GM19193 (cell line): ENCODE results near the gene RHOJ.

Experiments
- POLR2A ChIP-seq: IDR thresholded peaks from 4 replicates; pipeline ENCODE4 v1.6.1; 2011; ENCODE audit not compliant: insufficient read depth, insufficient read length; ENCODE audit errors: extremely low read depth

Gene RHOJ

DNA sequence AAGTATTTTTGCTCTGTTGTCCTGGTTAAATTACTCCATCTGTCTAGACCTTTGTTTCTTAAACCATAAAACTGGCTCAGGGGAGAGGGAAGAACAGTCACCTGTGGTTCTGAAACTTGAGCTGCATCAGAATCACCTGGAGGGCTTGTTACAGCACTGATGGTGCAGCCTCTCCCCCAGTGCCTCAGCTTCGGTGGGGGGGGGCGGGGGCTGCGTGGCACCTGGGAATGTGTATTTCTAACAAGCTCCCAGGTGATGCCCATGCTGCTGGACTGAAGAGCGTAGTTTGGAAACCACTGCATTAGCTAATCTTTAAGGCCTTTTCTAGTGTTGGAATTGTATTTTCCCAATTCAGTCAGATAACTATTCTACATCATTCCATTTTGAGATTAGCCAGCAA, 71.8 kb downstream of the RHOJ start:
- TF ChIP-seq POLR2A = no peak

DNA sequence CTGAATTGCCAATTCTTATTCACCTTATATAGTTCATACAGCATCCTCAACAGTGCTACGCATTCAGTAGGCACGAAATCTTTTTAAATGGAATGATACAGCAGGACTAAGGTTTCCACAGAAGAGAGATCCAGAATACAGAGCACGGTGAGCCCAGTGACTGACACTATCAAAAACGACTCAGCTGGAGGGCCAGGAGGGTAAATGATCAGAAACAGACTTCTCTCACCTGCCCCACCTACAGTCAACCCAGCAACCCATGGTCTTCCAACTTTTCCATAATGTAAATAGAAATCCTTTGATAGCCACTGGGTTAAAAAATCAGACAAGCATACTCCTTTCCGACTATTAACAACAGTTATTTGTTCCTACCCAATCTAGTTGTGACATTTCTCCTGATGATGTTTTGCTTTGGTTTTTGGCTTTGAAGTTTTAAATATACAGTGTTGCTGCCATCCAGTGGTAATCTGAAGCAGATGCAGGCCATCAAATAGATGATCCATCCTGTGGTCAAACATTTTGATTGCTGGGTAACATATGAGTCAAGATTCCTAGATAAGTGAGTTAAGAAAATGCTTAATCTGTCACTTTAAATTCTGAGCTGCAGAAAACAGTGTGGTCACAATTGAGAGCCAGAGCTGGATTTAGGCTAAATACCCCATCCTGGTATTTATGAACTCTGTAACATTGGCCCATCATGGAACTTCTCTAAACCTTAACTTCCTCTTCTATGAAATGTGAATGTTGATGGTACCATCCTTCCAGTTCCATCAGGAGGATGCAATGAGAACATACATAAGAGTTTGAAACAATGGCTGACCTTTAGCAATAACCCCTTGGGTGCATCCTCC, 72.5 kb downstream of the RHOJ start:
- TF ChIP-seq POLR2A = no peak

DNA sequence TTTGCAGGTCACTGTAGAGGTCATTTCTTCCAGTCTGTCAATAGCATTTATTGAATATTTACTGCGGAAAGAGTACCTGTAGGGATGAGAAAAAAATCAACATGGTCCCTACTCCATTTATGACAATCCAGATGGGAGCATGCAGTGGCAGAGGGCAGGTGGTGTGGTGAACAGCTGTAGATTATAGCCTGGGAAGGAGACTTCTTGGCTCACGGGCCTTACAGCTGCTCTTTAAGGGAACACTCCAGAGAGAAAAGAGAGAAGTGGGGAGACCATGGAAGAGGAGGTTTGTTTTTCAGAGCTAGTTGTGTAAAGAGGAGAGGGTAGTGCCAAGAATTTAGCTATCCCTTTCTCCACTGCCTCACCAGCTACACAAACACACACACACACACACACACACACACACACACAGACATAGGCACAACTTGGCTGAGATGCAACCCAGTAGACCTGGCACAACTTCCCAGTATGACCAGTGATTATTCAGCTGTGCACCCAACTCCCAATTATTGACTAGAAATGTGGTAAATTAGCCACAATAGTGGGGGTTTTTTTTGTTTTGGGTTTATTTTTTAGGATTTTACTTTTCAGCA, 73.4 kb downstream of the RHOJ start:
- TF ChIP-seq POLR2A = no peak

DNA sequence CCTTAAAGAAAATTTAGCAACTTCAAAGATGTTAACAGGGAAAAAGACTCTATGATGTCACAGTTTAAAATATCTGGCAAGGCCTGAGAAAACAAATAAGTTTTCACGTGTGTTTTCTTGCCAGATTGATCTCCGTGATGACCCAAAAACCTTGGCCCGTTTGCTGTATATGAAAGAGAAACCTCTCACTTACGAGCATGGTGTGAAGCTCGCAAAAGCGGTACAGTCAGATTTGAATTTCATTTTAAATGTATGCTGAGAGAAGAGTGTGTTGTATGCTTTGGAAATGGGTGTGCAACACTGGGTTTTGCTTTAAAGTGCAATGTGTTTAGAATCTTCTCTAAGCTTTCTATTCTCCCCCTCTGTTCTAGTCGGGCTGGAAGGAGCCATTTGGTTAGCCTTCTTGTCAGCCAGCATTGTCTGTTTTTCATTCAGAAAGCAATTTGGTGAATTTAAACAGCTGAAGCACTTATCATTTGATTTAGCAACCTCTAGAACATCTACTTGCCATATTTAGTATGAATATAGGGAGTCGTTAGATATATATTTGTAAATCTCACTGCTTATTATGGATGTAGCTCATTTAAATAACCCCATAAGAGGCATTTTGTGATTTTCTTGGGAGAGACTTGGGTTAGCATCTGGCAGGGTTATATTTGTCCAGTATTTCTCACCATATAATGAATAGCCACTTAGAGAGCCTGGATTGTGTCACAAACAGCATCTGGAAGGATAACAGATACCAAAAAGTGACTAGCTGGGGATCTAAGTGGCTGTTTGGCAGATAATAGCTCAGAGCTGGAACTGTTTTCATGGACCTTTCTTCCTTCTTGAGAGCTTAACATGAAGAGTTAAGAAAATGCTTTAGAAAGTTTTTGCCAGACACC, 79.0 kb downstream of the RHOJ start:
- TF ChIP-seq POLR2A = no peak

DNA sequence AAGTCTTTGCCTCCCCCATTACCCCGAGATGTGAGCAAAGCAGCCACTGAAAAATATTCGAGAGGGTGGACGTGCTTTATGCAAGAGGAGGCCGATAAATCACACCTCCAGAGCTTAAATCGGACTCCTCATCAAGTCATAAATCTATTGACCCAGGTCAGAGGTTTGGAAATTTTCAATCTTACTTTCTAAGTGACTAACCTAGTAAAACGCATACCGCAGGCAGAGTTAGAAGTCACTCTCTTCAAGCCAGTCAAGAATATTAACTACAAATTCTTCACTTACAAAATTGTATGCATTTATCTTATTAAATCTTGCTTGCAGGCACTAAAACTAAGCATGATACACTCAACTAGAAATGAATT, 79.6 kb downstream of the RHOJ start:
- TF ChIP-seq POLR2A = no peak

DNA sequence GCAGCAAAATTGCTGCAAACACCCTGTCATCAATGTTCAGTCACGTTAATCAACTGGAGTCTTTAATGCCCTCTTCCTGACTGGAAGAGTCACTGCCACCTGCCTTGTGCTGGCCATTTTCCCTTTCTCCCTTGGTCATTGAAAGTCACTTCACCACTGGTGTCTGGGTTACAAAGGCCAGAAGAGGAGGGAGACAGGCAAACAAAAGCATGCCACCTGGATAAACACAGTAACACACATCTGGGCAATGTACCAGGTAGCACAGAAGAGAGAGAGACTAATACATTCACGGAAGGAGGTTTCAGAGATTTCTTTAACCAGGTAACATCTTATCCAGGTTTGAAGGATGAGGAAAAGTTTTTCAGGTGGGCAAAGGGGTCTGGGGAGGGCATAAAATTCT, 81.8 kb downstream of the RHOJ start:
- no peak for TF ChIP-seq POLR2A

DNA sequence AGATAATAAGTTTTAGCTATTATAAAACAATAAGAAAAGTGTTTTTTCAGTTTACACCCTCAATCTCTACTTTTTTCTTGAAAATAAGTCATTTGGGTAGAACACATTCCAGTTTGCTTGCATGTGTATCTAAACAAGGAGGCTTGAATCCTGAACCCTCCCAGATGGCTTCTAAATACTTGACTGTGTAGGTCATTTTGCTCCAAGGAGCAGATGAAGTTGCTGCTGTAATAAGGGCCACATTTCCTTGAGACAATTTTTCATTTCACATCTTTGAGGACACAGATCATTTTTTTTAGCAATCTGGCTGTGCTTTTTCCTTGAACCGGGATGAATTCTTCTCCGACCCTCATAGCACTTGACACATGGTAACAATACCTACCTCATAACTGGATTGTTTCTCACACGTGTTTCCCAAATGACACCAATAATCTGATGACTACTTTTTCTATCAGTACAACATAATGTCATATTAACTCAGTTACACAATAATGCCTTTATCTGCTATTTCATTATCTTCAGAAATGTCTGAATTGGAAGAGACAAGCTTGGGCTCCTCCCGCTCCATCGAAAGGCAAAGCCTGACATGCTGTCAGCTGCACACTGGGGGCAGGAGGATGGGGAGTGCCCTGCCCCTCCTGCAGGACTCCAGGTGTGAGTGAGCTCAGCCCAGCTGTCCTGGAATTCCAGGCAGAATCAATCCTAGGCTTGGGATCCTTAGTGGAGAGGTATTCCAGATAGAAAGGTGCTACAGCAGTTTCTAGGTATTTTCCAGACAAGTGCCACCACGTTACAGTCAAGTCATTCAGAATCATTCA, 83.6 kb downstream of the RHOJ start:
- no peak for TF ChIP-seq POLR2A

DNA sequence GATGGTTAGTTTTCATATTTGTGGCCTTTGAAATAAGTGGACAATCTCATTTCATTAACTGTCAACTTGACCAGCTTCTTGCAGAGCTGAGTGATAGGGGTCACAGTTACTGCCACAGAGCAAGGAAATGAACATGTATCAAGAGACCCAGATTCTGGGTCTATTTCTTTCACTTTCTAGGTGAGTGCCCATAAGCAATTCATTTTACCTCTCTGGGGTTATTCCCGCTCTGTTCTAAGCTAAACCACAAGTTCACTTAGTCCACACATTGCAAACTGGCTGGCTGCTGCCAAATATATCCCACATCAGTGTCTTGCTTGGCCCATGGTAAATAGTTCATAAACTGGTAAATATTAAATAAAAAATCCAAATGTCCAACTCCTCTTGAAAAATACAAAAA, 84.6 kb downstream of the RHOJ start:
- TF ChIP-seq POLR2A = no peak

DNA sequence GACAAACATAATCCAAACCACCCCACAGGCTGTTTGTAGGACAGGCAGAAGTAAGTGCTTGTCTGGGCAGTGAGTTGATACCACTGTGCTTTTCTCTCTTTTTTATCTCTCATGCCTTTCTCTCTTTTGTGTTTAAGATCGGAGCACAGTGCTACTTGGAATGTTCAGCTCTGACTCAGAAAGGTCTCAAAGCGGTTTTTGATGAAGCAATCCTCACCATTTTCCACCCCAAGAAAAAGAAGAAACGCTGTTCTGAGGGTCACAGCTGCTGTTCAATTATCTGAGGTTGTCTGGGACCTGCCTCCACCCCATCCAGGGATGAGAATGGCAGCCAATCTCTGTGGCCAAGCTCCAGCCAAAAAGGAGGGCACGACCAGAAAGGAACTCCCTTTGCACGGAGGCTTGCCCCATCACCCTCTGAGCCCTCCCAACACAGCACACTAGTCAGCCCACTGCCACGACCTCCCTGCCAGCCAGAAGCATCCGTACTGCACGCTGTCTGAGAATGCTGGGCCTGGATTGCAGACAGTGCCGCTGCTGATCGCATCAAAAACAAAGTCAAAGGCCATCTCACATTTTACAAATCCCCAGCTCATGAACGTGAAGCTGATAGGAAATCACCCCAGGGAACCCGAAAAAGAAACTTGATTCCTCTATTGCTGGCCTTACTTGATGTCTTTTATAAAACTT, 86.6 kb downstream of the RHOJ start:
- TF ChIP-seq POLR2A = no peak

DNA sequence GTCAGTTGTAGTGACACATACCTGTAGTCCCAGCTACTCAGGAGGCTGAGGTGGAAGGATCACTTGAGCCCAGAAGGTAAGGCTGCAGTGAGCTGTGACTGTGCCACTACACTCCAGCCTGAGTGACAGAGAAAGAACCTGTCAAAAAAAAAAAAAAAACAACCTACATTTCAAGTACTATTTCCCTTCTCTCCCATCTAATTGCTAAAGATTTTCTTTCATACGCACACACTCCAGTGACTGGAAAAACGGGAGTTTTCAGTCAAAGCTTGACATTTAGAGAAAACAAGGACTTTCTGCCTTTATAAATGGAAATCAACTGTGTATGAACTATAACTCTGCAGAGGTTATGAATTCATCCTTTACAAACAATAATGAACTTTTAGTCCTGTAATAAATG, 88.6 kb downstream of the RHOJ start:
- TF ChIP-seq POLR2A = no peak

DNA sequence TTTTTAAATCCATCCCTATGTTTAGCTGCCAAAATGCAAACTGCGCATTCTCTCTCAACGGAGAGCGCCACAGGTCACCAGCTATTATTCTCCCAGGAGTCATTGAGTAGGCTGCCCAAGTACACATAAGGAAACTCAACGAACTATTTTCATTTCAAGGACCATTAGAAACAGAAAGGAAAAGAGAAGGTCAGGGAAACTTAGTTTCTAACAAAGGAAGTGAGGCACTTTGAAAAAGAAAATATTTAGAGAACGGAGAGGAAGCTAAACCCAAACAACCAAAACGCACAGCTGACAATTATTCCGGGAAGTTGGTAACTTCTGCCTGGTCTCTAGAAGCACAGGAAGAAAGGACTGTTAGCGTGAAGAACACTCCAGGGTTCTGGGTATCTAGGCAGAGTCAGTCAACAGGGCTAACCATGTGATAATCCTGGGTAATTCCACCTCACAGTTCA, 91.0 kb downstream of the RHOJ start:
- no peak for TF ChIP-seq POLR2A

DNA sequence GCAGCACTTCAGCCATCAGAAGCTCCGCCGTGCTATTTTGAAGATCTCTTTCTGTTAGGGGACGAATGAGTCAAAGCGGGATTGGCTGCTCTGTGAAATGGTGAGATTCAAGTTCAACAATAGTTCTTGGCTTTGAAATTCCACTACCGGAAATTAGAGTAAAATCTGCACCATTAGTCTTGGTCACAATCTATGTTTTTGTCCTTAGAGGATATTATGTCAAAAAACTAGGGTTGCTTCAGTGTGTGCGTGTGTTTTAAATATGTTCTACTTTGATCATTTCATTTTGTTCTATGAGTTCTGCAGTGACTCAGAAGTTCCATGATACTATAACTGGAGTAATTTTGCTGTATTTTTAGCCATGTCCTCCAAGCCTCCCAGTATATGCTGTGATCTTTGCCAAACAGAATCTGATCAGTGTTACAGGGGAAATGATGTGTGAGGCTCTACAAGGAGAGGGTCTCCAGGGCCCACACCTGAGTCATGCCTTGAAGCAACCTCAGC, 91.9 kb downstream of the RHOJ start:
- TF ChIP-seq POLR2A = no peak

DNA sequence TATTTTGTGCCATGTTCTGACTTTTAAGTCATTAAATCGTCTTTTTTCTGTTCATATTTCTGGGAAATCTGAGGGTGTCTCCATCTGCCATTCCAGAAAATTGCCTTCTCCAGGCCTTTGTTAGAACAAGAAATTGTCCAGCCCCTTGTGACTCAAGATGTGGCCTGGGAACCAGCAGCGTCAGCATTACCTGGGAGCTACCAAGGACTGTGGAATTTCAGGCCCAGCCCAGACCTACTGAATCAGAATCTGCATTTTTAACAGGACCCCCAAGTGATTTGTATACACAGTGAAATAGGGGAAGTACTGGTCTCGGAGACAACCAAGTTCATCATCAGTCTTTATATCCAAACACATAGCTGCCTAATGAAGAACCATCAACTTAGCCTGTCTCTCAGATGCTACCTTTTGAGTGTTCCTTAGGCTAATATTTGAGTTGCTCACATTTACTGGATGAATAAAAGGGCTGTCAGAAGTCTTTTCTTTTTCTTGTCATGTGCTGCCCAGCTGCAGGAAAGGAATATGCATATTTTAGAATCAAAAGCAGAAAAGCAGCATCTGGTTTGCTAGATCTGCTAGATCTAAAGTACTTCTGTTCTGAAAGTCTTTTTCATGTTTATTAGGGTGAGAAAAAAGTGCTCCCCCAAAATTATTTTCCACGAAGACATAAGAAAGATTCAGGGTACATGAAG, 93.3 kb downstream of the RHOJ start:
- TF ChIP-seq POLR2A = no peak
